Adrenal gland (tissue), 12 donors: ENCODE results near the gene NOX5. TPM values are rescaled to one million over a fixed set of nuclear protein-coding genes. Genes with fewer than 3 reads are reported as not detected.

Source experiments
- DNase-seq, 7 donors: peaks; one replicate each; pipeline ENCODE4 v3.0.0-alpha.2; 2019 to 2020
- H3K27ac ChIP-seq, 5 donors: fragments of 200-600 bp; sonication (generic) in 4 of 5; 1 replicate in 3 of 5; 2 replicates in 2 of 5; pipeline versions ENCODE4 v1.5.1 to v1.8.0; 2016 to 2020; ENCODE audit warnings: mild to moderate bottlenecking in 1 of 5
- H3K27me3 ChIP-seq: fragments of 200-600 bp; 2 replicates; pipeline ENCODE4 v1.8.0; 2021
- H3K36me3 ChIP-seq, 2 donors: fragments of 200-600 bp; replicated peaks in 1 of 2; 1 replicate in 1 of 2; 2 replicates in 1 of 2; pipeline versions ENCODE4 v1.5.1 to v1.8.0; 2018 to 2022
- H3K4me1 ChIP-seq, 2 donors: fragments of 200-600 bp; replicated peaks in 1 of 2; 1 replicate in 1 of 2; 2 replicates in 1 of 2; pipeline versions ENCODE4 v1.5.1 to v1.8.0; 2018 to 2021
- H3K4me3 ChIP-seq, 4 donors: fragments of 200-600 bp; sonication (generic) in 3 of 4; one replicate each; pipeline ENCODE4 v1.5.1; 2016 to 2018
- H3K9me3 ChIP-seq, 3 donors: fragments of 200-600 bp; sonication (generic) in 1 of 3; replicated peaks in 1 of 3; 1 replicate in 2 of 3; 2 replicates in 1 of 3; pipeline versions ENCODE4 v1.5.1 to v1.8.0; 2016 to 2021
- POLR2A ChIP-seq, 2 donors: fragments of 450-650 bp; IDR thresholded peaks; one replicate each; pipeline ENCODE4 v1.6.1; 2017; ENCODE audit warnings: antibody characterized with exemption in 2 of 2, mild to moderate bottlenecking in 2 of 2, moderate library complexity in 1 of 2
- WGBS, 4 donors: extraction: QIAGEN DNeasy Blood & Tissue Kit in 2 of 4; methylation state at CpG; one replicate each; pipeline versions ENCODE4 v1.1.5 to v1.1.7; 2013 to 2017; 5-methylcytosine and 5-hydroxymethylcytosine counted together
- intact Hi-C, 2 donors: fragments of 100-400 bp; cut with DNase I; formaldehyde crosslinking; loops; one replicate each; pipeline versions ENCODE4 v1.14.1 to v1.15.0; 2022 to 2023
- polyA plus RNA-seq, 3 donors: library from polyadenylated mRNA; stranded (reverse); fragments of 200-250 nt in 2 of 3; fragments of 350-450 nt in 1 of 3; fragmentation: Illumina TruSeq in 1 of 3; extraction: RNeasy Lipid Tissue Mini Kit (QIAGEN cat#74804) in 1 of 3; gene quantifications; one replicate each; pipeline ENCODE4 v1.2.3, GENCODE V29; 2013 to 2014
- total RNA-seq, 9 donors: library from RNA; depleted of rRNA in 4 of 9; stranded (reverse); fragments of >200 nt in 4 of 9; fragments of 120-200 nt in 1 of 9; fragmentation: NEBNext Ultra II Directional in 1 of 9; extraction: Animal tissue kit (Norgen Biotek cat#: 25700) in 1 of 9; gene quantifications; one replicate each; pipeline versions ENCODE4 v1.1.0 to v1.2.4, GENCODE V29; 2013 to 2023
- TF ChIP-seq, protein P1 (sequence below), 6 experiments: fragments of 450-650 bp in 4 of 6; fragments of 200-600 bp in 2 of 6; sonication (generic) in 1 of 6; IDR thresholded peaks; 1 replicate in 5 of 6; 2 replicates in 1 of 6; pipeline versions ENCODE4 v1.5.1 to v1.8.0; 2016 to 2021; ENCODE audit warnings: antibody characterized with exemption in 6 of 6, mild to moderate bottlenecking in 2 of 6, moderate library complexity in 1 of 6
- donor health status: healthy with polysubstance abuse.
- donor health status: Bipolar disorder and iron deficiency.
- donor health status: DM: yes; HTN: yes; CAD: no.
- donor health status: DM: no; HTN: no; CAD: no.
- donor health status: DM: no; HTN: no; CAD: no.
- donor health status: DM: yes; HTN: yes; CAD: no.

The NOX5 gene
- total and polyA plus RNA-seq, 12 donors = 0.06 to 1.4 (median 0.63) TPM

DNA sequence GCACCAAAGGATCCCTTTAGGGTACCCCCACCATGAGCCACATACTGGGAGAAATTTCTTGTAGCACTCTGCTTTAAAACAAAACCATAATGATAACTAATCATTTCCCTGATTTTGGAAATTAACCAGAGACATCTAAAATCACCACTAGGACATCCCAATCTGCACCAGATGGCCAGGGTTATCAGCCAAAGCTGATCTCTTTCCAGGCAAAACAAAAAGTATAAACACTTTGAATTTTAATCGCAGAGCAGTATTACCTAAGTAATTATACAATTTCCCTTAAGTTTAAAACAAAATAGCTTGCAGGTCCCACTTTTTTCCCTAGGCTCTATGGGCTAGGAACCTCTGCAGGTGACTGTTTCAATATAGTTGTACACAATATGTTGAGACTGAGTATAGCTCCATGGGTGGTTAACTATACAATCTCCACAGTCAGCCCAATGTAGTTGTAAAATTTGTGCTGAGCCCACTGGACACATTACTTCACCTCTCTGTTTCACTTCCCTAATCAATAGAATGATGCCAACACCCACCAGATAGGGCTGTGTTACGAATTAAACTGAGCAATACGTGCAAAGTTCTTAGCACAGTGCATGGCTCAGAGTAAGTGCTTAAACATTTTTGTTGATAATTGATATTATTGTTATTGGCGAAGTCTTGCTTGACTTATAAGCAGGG, 629 bp upstream of the NOX5 start:
- H3K4me3 ChIP-seq = no peak overlapping the region
- H3K36me3 ChIP-seq = no peaks in the 10 kb centered on the region
- DNase-seq = no peak
- H3K27me3 ChIP-seq = no peaks in the 10 kb centered on the region
- H3K9me3 ChIP-seq = no peaks in the 10 kb centered on the region
- H3K4me1 ChIP-seq = peaks cover 0 to 3% of the 10 kb centered on the region in 2 donors
- WGBS, 4 donors = 77 to 85% (median 81%) methylated on average over 4 of the region's 4 CpGs
- TF ChIP-seq POLR2A (IDR thresholded peaks at IDR 0.05) = no peak
- TF ChIP-seq, protein P1, sequence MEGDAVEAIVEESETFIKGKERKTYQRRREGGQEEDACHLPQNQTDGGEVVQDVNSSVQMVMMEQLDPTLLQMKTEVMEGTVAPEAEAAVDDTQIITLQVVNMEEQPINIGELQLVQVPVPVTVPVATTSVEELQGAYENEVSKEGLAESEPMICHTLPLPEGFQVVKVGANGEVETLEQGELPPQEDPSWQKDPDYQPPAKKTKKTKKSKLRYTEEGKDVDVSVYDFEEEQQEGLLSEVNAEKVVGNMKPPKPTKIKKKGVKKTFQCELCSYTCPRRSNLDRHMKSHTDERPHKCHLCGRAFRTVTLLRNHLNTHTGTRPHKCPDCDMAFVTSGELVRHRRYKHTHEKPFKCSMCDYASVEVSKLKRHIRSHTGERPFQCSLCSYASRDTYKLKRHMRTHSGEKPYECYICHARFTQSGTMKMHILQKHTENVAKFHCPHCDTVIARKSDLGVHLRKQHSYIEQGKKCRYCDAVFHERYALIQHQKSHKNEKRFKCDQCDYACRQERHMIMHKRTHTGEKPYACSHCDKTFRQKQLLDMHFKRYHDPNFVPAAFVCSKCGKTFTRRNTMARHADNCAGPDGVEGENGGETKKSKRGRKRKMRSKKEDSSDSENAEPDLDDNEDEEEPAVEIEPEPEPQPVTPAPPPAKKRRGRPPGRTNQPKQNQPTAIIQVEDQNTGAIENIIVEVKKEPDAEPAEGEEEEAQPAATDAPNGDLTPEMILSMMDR (IDR thresholded peaks at IDR 0.05) = no peak
- H3K27ac ChIP-seq = no peak overlapping the region
- intact Hi-C loops = no loop called here

DNA sequence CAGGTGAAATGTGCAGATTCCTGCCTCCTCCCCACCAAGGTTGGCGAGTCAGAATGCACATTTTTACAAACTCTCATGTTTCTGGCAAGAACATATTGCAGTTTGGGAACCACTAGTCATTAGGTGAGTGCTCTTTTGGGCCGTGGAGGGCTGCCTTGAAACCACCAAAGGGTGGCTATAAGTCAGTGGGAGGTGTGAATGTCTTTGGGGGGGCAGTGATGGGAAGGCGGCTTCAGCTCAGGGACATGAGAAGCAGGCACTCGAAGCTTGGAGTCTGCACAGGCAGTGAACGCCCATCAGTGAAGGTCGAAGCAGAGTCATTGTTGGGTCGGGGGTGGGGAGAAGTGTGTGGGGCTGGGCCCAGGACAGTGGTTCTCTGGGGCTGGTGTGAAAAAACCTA, 1.1 kb downstream of the NOX5 start:
- TF ChIP-seq, protein P1 (IDR thresholded peaks at IDR 0.05) = no peak
- TF ChIP-seq POLR2A (IDR thresholded peaks at IDR 0.05) = no peak
- intact Hi-C loops = no loop called here
- H3K4me3 ChIP-seq = no peak overlapping the region
- H3K27me3 ChIP-seq = no peaks in the 10 kb centered on the region
- no peaks in the 10 kb centered on the region for H3K9me3 ChIP-seq
- 32 to 51% (median 48%) methylated on average over 7 of the region's 7 CpGs for WGBS, 4 donors
- no peaks in the 10 kb centered on the region for H3K36me3 ChIP-seq
- H3K4me1 ChIP-seq = no peaks in the 10 kb centered on the region
- no peak overlapping the region for H3K27ac ChIP-seq
- DNase-seq = no peak

DNA sequence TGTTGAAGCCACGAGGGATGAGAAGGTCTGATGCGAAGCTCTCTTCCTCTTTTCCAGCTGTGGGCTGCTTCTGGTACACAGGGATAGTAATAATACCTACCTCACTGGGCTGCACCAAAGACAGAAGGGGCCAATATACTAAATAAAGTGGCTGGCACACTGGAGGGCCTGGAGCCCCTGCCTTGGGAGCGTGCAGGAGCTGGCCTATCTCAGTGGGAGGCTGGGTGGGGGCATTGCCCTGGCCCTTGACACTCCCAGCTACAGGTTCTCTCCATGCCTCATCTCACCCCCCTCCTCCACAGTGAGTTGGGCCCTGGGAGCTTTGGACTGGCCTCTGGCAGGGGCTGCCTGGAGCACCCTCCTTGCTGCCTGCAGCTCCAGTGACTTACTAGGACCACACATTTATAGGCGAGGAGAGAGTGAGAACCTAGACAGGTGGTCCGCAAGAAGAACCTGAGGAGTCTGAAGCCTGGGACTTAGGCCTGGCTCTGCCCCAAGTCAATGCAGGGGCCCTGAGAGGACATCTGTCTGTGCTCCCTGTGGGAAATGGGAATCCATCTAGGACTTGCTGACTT, 1.6 kb downstream of the NOX5 start:
- TF ChIP-seq POLR2A (IDR thresholded peaks at IDR 0.05) = no peak
- TF ChIP-seq, protein P1 (IDR thresholded peaks at IDR 0.05) = no peak
- H3K4me3 ChIP-seq = no peak overlapping the region
- WGBS, 4 donors = 87 to 91% (median 90%) methylated on average over 4 to 5 of the region's 5 CpGs
- no peak overlapping the region for H3K27ac ChIP-seq
- H3K9me3 ChIP-seq = no peaks in the 10 kb centered on the region
- H3K4me1 ChIP-seq = no peaks in the 10 kb centered on the region
- H3K27me3 ChIP-seq = no peaks in the 10 kb centered on the region
- intact Hi-C loops = no loop called here
- DNase-seq = no peak
- no peaks in the 10 kb centered on the region for H3K36me3 ChIP-seq

DNA sequence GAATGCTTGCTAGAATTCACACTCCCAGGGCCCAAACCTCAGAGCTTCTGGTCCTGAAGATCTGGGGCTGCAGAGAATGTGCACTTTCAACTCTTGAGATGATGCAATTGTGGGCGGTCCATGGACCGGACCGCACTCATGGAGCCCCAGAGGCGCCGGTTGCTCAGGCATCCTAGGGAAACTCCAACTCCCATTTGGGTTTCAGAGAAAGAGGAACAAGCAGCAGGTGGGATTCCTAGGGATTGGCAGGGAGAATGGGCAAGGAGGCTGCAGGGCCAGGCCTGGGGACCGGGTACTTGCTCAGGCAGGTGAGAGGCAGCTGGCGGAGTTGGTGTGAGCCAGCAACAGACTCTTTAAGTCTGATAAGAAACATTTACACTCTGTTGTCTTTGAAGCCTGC, 3.5 kb downstream of the NOX5 start:
- no peaks in the 10 kb centered on the region for H3K27me3 ChIP-seq
- no peak overlapping the region for H3K27ac ChIP-seq
- intact Hi-C loops = no loop called here
- no peaks in the 10 kb centered on the region for H3K36me3 ChIP-seq
- no peak for TF ChIP-seq POLR2A (IDR thresholded peaks at IDR 0.05)
- TF ChIP-seq, protein P1 (IDR thresholded peaks at IDR 0.05) = no peak
- no peaks in the 10 kb centered on the region for H3K4me1 ChIP-seq
- WGBS, 4 donors = 88 to 93% (median 93%) methylated on average over 3 to 7 of the region's 7 CpGs
- no peak overlapping the region for H3K4me3 ChIP-seq
- no peaks in the 10 kb centered on the region for H3K9me3 ChIP-seq
- DNase-seq = no peak
